Measurements from ENCODE around the gene P3H1.

P3H1 gene

DNA sequence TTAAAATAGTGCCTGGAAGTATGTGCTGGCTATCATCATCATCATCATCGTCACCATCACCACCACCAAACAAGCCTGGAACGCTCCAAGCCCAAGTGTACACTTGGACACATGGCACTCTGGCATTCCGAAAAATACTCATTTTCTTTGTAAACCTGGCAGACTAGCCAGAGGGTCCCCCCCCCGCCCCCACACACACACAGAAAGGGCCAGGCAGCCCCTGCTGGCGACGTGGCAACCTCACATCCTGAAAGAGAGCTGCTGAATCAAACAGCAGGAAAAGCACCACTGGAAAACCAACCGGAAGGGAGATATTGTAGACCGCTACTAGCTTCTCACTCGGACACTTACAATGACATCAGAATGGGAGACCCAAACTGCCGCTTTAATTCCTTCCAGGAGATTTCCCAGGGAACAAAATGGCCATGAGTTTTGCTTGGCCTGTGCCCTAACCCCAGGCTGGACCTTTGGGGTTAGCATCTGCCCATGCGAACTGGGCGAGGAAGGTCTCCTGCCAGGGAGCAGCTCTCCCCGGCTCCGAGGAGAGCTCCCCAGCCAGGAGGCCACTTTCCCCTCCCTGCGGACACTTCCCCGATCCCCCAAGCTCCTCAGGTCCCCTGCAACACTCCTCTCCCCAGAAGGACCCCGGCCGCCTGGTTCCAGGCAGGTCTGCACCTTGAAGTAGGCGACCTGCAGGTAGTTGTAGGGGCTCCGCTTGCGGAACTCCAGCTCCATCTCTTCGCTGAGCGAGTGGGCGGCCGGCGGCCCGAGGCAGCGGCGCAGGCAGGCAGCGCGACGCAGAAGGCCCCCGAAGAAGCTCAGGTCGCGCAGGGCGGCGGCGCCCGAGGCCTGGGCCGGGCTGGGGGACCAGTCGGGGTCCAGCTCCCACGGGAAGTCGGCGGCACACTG, 742 bp downstream of the P3H1 start:
- TF ChIP-seq, protein P1, sequence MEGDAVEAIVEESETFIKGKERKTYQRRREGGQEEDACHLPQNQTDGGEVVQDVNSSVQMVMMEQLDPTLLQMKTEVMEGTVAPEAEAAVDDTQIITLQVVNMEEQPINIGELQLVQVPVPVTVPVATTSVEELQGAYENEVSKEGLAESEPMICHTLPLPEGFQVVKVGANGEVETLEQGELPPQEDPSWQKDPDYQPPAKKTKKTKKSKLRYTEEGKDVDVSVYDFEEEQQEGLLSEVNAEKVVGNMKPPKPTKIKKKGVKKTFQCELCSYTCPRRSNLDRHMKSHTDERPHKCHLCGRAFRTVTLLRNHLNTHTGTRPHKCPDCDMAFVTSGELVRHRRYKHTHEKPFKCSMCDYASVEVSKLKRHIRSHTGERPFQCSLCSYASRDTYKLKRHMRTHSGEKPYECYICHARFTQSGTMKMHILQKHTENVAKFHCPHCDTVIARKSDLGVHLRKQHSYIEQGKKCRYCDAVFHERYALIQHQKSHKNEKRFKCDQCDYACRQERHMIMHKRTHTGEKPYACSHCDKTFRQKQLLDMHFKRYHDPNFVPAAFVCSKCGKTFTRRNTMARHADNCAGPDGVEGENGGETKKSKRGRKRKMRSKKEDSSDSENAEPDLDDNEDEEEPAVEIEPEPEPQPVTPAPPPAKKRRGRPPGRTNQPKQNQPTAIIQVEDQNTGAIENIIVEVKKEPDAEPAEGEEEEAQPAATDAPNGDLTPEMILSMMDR (conservative IDR thresholded peaks at IDR 0.05; ENCODE audit: low read depth, low read length) = peak; percentile 42
- H3K4me3 ChIP-seq (IDR thresholded peaks at IDR 0.05; ENCODE audit: insufficient read depth, low read depth, low read length) = no peak overlapping the region
- peak overlapping the region; percentile 78 for H3K4me2 ChIP-seq
- H3K36me3 ChIP-seq (ENCODE audit: insufficient read depth) = no peaks in the 10 kb centered on the region
- peak overlapping the region; percentile 90 for H2AFZ ChIP-seq (ENCODE audit: low read depth)
- H3K79me2 ChIP-seq (ENCODE audit: insufficient read depth, low read depth) = peaks cover 38% of the 10 kb centered on the region; the same call in 1 of the 2 replicates
- peak overlapping the region; percentile 49 for H3K9ac ChIP-seq
- peaks cover 21% of the 10 kb centered on the region for H3K4me1 ChIP-seq (ENCODE audit: low read depth, poor library complexity, severe bottlenecking)
- no peaks in the 10 kb centered on the region for H3K27me3 ChIP-seq (ENCODE audit: insufficient read depth, low read depth)
- H3K27ac ChIP-seq = no peak overlapping the region
- no peaks in the 10 kb centered on the region for H4K20me1 ChIP-seq (ENCODE audit: insufficient read depth)

DNA sequence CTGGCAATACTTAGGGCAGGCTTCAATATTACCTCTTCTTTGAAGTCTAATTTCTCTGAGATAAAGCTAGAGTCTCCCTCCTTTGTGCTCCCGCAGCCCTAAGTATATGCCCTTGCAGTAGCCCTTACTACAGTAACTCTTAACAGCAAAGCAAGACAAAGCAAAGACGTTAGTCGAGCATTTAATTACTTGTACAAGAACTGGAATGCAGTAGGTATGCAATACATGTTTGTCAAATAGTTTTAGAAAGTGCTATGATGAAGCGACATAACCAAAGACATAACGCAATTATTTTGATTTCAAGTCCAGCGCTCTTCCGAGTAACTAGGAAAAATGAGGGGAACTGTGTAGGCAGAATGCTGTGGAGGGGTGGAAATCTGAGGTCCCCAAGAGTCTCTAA, 1.6 kb downstream of the P3H1 start:
- peaks cover 21% of the 10 kb centered on the region for H3K4me1 ChIP-seq (ENCODE audit: low read depth, poor library complexity, severe bottlenecking)

DNA sequence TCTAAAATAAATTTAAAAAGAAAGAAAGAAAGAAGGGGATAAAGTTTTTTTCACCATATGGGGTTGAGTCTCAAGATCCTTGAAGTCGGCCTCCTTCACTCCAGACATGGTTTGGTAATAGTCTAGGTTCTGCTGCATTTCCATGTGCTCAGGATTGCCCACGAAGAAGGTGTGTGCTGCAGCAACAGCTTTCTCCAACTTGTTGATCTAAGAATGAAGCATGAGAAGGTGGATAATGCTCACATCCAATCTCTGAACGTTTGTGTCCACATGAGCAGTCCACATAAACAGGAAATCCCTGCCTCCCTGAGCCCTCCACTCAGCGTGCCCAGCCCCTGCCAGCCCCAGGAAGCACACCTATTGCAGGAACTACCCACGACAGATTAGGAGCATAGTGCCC, 4.6 kb downstream of the P3H1 start:
- no peak overlapping the region for H2AFZ ChIP-seq (ENCODE audit: low read depth)
- no peak overlapping the region for H3K9ac ChIP-seq
- no peak overlapping the region for H3K27ac ChIP-seq
- TF ChIP-seq, protein P1 (conservative IDR thresholded peaks at IDR 0.05; ENCODE audit: low read depth, low read length) = no peak
- H3K4me1 ChIP-seq (ENCODE audit: low read depth, poor library complexity, severe bottlenecking) = peaks cover 12% of the 10 kb centered on the region
- no peaks in the 10 kb centered on the region for H4K20me1 ChIP-seq (ENCODE audit: insufficient read depth)
- peaks cover 12% of the 10 kb centered on the region; the same call in 1 of the 2 replicates for H3K79me2 ChIP-seq (ENCODE audit: insufficient read depth, low read depth)
- no peak overlapping the region for H3K4me2 ChIP-seq
- H3K27me3 ChIP-seq (ENCODE audit: insufficient read depth, low read depth) = no peaks in the 10 kb centered on the region
- no peaks in the 10 kb centered on the region for H3K36me3 ChIP-seq (ENCODE audit: insufficient read depth)
- H3K4me3 ChIP-seq (IDR thresholded peaks at IDR 0.05; ENCODE audit: insufficient read depth, low read depth, low read length) = no peak overlapping the region

More for the DNA sequence above, 1.6 kb downstream of the P3H1 start:
- H3K4me2 ChIP-seq = peak overlapping the region; percentile 78
- no peak overlapping the region for H3K9ac ChIP-seq
- no peak overlapping the region for H3K27ac ChIP-seq
- no peak overlapping the region for H3K4me3 ChIP-seq (IDR thresholded peaks at IDR 0.05; ENCODE audit: insufficient read depth, low read depth, low read length)
- H3K27me3 ChIP-seq (ENCODE audit: insufficient read depth, low read depth) = no peaks in the 10 kb centered on the region
- H4K20me1 ChIP-seq (ENCODE audit: insufficient read depth) = no peaks in the 10 kb centered on the region
- no peaks in the 10 kb centered on the region for H3K36me3 ChIP-seq (ENCODE audit: insufficient read depth)
- TF ChIP-seq, protein P1 (conservative IDR thresholded peaks at IDR 0.05; ENCODE audit: low read depth, low read length) = no peak
- H2AFZ ChIP-seq (ENCODE audit: low read depth) = no peak overlapping the region
- H3K79me2 ChIP-seq (ENCODE audit: insufficient read depth, low read depth) = peaks cover 38% of the 10 kb centered on the region; the same call in 1 of the 2 replicates

DNA sequence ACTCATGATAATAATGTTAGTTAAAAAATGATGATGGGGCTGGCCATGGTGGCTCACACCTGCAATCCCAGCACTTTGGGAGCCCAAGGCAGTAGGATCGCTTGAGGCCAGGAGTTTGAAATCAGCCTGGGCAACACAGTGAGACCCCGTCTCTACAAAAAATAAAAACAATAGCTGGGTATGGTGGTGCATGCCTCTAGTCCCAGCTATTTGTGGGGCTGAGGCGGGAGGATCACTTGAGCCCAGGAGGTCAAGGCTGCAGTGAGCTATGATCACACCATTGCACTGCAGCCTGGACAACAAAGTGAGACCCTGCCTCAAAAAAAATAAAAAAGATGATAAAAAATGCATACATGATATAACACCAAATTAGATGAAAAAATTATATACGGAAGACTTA, 5.3 kb downstream of the P3H1 start:
- no peak overlapping the region for H3K4me3 ChIP-seq (IDR thresholded peaks at IDR 0.05; ENCODE audit: insufficient read depth, low read depth, low read length)
- H3K4me1 ChIP-seq (ENCODE audit: low read depth, poor library complexity, severe bottlenecking) = peaks cover 15% of the 10 kb centered on the region
- no peaks in the 10 kb centered on the region for H3K36me3 ChIP-seq (ENCODE audit: insufficient read depth)
- peaks cover 12% of the 10 kb centered on the region; the same call in 1 of the 2 replicates for H3K79me2 ChIP-seq (ENCODE audit: insufficient read depth, low read depth)
- H3K27me3 ChIP-seq (ENCODE audit: insufficient read depth, low read depth) = no peaks in the 10 kb centered on the region
- H4K20me1 ChIP-seq (ENCODE audit: insufficient read depth) = no peaks in the 10 kb centered on the region
- no peak overlapping the region for H3K4me2 ChIP-seq
- no peak overlapping the region for H3K9ac ChIP-seq
- H2AFZ ChIP-seq (ENCODE audit: low read depth) = no peak overlapping the region
- TF ChIP-seq, protein P1 (conservative IDR thresholded peaks at IDR 0.05; ENCODE audit: low read depth, low read length) = no peak
- no peak overlapping the region for H3K27ac ChIP-seq

Data from KMS-11 (cell line).